Activated T-cell treated with anti-CD3 and anti-CD28 coated beads for 1 hour (primary cell): ENCODE measurements around the gene BCL2L12.

Experiments used
- DNase-seq: peaks from one replicate; pipeline ENCODE4 v3.0.0-alpha.2; 2020; ENCODE audit warnings: low read depth

The BCL2L12 gene

GRCh38 chr19:49642492-49643035 is 23.2 kb upstream of the BCL2L12 start:
- no peak for DNase-seq

DNA sequence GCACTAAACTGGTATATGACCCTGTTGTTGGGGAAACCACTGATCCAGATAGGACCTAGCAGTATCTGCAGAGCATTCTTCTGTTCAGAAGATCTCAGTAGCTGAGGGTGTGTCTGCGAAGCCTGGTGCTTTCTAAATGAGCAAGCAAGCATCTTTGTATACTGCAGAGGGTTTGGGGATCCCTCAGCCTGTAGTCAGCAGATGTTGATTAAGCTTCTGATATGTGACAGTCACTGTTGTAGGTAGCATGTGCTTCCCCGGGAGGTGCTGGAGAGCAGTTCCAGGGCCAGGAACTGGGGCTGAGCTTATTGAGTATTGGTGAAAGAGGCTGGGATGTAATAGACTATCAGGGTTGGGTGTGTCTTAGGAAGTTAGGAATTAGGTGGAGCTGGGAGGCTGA is 22.3 kb upstream of the BCL2L12 start:
- no peak for DNase-seq

GRCh38 chr19:49645592-49645991 is 20.1 kb upstream of the BCL2L12 start:
- no peak for DNase-seq

DNA sequence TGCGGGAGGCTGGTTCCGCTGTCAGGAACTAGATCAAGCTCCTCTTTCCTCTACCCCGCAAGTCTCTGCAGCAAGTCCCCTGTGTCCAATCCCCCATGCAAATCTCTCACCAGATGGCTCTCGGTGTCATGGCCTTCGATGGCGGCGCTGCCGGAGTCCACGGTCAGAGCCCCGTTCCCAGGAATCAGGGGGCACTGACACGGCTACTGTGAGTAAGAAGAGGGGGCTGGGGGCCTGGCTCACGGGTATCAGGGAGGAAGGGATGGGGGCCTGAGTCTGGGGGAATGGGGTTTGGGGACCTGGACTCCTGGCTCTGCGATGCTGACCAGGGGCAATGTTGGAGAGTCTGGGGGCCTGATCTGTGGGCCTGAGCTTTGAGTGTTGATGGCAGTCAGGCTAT is 19.7 kb upstream of the BCL2L12 start:
- no peak for DNase-seq

DNA sequence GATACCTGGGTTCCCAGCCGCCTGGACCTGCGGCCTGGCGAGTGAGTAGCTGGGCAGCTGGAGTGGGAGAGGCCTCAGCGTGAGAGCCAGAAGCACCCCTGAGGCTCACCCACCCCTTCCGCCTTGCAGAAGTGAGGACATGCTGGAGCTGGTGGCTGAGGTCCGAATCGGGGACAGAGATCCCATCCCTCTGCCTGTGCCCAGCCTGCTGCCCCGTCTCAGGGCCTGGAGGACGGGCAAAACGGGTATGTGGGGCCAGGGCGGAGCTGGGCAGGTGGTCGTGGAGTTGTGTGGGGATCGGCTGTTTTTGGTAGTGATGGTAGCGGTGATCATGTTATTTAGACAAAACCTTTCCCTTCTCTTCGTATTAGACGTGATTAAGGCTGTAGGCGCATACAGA is 19.1 kb upstream of the BCL2L12 start:
- no peak for DNase-seq

- DNase-seq = no peak
Measured at GRCh38 chr19:49651029-49651819, 14.5 kb upstream of the BCL2L12 start.

DNA sequence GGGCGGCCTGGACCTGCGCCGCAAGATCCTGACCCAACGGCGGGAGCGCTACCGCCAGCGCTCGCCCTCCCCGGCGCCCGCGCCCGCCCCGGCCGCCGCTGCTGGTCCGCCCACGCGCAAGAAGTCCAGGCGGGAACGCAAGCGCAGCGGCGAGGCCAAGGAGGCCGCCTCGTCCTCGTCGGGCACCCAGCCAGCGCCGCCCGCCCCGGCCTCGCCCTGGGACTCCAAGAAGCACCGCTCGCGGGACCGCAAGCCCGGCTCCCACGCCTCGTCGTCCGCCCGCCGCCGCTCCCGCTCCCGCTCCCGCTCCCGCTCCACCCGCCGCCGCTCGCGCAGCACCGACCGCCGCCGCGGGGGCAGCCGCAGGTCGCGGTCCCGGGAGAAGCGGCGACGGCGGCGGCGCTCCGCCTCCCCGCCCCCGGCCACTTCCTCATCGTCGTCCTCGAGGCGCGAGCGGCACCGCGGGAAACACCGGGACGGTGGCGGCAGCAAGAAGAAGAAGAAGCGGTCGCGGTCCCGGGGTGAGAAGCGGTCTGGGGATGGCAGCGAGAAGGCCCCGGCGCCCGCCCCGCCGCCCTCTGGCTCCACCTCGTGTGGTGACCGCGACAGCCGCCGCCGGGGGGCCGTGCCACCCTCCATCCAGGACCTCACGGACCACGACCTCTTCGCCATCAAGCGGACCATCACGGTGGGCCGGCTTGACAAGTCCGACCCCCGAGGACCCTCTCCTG is 13.7 kb upstream of the BCL2L12 start:
- DNase-seq = no peak

DNA sequence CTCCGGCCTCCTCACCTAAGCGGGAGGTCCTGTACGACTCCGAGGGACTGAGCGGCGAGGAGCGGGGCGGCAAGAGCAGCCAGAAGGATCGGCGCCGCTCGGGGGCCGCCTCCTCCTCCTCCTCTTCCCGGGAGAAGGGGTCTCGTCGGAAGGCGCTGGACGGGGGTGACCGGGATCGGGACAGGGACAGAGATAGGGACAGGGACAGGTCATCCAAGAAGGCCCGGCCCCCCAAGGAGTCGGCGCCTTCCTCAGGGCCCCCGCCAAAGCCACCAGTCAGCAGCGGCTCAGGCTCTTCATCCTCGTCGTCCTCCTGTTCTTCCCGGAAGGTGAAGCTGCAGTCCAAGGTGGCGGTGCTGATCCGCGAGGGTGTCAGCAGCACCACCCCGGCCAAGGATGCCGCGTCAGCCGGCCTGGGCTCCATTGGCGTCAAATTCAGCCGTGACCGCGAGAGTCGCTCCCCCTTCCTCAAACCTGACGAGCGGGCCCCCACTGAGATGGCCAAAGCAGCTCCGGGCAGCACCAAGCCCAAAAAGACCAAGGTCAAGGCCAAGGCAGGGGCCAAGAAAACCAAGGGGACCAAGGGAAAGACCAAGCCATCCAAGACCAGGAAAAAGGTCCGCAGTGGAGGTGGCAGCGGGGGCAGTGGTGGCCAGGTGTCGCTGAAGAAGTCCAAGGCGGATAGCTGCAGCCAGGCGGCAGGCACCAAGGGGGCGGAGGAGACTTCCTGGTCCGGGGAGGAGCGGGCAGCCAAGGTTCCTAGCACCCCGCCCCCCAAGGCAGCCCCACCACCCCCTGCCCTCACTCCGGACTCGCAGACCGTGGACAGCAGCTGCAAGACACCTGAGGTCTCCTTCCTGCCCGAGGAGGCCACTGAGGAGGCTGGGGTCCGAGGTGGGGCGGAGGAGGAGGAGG is 12.9 kb upstream of the BCL2L12 start:
- no peak for DNase-seq

DNA sequence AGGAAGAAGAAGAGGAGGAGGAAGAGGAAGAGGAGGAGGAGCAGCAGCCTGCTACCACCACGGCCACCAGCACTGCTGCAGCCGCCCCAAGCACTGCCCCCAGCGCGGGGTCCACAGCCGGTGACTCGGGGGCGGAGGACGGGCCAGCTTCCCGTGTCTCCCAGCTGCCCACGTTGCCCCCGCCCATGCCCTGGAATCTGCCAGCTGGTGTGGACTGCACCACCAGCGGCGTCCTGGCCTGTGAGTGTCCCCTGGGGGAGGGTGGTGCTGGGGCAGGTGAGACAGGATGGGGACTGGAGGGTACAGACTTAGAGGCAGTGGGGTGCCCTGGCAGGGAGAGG is 12.3 kb upstream of the BCL2L12 start:
- no peak for DNase-seq

DNA sequence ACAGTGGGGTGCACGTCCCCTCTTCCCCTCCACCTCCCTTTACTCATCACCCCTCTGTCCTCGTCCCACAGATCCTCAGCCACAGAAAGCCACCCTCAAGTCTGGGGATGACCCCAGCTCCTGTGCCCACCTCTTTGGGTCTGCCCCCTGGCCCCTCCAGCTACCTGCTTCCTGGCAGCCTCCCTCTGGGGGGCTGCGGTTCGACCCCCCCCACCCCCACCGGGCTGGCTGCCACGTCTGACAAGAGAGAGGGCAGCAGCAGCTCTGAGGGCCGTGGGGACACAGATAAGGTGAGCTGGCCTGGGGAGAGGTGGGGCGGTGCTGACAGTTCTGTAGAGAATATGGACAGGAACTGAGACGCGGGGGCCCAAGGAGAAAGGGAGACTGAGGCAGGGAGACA is 11.2 kb upstream of the BCL2L12 start:
- no peak for DNase-seq

GRCh38 chr19:49655570-49656455 is 9.9 kb upstream of the BCL2L12 start:
- DNase-seq = no peak

DNA sequence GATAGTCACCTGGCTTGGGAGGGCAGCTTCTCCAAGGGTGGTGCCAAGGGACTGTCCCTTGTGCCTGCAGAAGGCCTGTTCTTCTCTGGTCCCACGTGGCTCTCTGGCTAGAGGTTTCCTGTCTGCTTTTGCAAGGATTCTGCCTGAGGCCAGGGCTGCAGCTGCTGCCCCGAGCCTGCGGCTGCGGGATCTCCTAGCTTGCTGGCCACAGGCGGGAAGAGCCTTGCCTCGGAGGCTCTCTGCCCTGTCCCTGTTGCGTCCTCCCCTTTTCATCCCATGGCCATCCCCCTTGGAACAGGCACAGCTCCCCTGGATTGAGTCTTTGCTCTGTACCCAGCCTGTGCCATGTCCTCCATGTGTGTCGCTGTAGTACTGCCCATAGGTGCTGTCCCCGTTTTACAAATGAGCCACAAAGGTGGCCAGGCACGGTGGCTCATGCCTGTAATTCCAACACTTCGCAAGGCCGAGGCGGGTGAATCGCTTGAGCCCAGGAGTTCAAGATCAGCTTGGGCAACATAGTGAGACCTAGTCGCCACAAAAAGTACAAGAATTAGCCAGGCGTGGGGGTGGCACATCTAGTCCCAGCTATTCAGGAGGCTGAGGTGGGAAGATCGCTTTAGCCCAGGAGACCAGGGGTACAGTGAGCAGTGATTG is 9.2 kb upstream of the BCL2L12 start:
- DNase-seq = no peak

- DNase-seq = no peak
Measured at GRCh38 chr19:49657493-49658138, 8.1 kb upstream of the BCL2L12 start.

DNA sequence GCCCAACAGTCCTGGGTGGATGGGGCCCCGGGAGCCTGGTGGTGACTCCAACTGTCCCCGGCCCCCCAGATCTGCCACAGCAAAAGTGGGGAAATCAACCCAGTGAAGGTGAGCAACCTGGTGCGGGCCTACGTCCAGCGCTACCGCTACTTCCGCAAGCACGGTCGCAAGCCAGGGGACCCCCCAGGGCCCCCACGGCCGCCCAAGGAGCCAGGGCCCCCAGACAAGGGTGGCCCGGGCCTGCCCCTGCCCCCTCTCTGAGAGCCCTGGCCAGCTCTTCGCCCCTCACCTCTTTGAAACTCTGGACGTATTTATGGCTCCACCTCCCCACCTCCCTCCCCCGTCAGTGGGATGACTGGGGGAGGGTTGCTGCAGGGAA is 7.6 kb upstream of the BCL2L12 start:
- DNase-seq = no peak

DNA sequence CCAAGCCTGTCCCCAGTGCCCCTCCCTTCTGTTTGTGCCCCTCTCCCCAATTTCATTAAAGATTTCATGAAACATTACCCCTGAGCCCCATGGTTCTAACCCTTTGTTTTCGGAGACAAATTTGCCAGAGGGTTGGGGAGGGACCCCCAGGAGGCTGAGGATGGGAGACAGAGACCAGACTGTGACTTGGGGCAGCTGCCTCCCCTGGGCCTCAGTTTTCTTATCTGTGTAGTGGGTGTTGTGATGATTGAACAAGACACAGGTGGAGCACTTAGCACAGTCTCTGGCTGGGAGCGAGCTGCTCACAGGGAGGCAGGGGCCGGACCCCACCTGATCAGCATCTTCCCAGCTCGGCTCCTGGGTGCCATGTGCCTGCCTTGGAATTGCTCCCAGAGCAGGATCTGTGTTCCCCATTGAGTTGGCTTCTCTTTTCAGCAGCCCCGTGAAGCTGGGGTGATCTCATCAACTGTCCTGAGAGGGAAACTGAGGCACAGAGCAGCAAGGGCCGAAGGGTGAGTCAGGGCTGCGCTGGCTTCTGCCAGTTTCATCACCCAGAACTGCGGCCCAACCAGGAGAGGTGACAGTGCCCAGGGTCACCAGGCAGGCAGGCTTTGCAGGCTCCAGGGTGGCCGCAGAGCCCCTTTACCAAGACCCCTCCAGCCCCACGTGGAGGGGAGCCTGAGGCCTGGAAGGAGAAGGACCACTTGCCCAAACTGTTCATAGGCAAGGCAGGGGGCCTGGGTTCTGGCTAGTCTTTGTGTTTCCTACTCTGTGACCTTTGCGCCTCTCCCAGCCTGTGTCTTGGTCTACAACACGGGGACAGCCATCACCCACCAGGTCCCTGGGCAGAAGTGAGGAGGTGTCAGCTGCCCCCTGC is 6.9 kb upstream of the BCL2L12 start:
- no peak for DNase-seq

DNA sequence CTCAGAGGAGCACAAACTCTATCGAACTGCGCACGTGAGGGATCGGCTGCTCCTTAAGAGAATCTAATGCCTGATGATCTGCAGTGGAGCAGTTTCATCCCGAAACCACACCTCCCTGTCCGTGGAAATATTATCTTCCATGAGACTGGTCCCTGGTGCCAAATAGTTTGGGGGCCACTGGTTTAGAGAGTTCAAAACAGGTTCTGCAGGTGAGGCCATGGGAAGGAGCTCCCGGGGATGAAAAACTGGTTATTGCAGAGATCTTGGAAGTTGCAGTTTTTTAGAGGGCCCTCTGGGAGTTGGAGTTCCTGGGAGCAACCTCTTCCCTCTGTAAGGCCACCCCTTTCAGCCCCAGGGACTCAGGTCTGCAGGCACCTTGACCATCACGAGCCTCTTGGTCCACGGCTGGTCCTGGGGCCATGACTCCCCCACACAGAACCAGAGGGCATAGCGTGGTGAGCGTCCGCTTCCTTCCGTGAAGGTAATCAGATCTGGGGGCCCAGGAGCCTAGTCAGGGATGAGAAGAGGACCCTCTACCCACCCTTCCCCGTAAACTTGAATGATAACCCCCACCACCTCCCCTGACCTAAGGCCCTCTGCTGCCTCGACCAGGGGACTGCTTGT is 5.3 kb upstream of the BCL2L12 start:
- no peak for DNase-seq

GRCh38 chr19:49662011-49662410 is 3.7 kb upstream of the BCL2L12 start:
- no peak for DNase-seq

GRCh38 chr19:49663224-49663623 is 2.5 kb upstream of the BCL2L12 start:
- DNase-seq = no peak
